HG03196 (cell line): ENCODE results near the gene ZNF468.
"Not testable (repeated sequence)": the region's sequence is repeated elsewhere in the genome, so short reads cannot be mapped to it uniquely, and the experiment has no call there.

Experiments used
- ATAC-seq: cut with Tn5 transposase; IDR thresholded peaks from one replicate; pipeline ENCODE4 v1.9.1; 2021; ENCODE audit not compliant: unreplicated experiment

ZNF468 gene

DNA sequence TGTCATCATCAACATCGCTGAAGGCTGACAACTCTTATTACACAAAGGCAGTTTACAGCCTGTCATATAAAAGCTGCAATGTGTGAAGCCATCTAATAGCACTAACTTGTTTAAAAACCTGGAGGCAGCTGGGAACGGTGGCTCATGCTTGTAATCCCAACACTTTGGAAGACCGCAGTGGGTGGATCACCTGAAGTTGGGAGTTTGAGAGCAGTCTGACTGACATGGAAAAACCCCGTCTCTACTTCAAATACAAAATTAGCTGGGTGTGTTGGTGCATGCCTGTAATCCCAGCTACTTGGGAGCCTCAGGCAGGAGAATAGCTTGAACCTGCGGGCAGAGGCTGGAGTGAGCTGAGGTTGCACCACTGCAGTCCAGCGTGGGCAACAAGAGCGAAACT, 27.6 kb downstream of the ZNF468 start:
- ATAC-seq = not testable (repeated sequence)

DNA sequence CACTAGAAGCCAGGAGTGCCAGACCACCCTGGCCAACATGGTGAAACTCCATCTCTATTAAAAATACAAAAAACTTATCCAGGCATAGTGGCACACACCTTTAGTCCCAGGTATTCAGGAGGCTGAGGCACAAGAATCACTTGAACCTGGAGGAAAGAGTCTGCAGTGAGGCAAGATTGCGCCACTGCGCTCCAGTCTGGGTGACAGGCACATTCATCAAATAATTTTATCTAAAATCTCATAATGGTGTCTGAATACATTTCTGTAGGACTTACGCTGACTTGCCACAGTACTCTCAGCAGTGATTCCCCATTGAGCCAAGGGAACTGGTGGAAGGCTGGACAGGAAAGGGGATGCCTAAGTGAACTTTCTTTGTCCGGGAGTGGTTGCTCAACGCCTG, 31.7 kb downstream of the ZNF468 start:
- ATAC-seq = no peak

DNA sequence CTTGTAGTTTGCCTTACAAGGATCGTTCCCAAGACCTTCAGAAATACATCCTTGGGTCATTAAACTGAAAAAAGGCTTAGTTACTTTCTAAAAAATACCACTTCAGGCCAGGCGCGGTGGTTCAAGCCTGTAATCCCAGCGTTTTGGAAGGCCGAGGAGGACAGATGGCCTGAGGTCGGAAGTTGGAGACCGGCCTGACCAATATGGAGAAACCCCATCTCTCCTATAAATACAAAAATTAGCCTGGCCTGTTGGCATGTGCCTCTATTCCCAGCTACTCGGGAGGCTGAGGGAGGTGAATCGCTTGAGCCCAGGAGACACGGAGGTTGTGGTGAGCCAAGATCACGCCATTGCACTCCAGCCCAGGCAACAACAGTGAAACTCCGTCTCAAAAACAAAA, 33.7 kb downstream of the ZNF468 start:
- no peak for ATAC-seq

DNA sequence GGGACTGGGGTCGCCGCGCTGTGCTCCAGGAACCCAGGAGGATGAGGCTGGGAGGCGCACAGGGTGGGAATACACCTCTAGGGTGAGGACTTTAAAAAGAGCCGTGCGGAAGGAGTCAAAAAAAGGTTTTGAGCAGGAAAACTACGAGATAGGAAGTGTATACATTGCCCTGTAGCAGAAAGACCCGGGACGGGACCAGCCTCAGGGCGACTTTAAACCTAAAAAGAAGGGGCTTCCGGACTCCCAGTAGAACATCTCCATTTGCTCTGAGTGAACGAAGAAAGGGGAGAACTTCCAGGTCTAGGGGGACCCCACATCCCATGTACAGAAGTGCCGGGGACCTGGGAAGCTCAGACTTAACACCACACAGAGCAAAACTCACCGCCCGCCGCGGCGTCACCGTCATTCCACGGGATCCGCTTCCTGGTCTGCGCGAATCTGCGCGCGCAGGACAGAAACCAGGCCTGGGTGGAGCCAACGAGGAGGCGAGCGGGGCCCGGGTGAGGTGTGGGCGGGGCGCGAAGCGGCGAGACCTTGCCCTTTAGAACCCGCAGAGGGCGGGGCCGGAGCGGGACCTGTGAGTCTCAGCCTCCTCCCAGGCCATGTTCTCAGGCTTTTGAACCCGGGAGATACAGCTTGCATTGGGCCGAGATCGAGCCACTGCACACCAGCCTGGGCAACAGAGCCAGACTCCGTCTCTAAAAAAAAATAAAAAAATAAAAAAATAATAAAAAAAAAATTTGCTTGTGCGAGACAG, 36.0 kb downstream of the ZNF468 start, which contains the start of gene ZNF28:
ZNF28 (minus strand) TSS at position 430 of the 757 bp plus-strand sequence. CDS start 3,675 bp downstream, outside the sequence.
- peak; percentile 95 for ATAC-seq

DNA sequence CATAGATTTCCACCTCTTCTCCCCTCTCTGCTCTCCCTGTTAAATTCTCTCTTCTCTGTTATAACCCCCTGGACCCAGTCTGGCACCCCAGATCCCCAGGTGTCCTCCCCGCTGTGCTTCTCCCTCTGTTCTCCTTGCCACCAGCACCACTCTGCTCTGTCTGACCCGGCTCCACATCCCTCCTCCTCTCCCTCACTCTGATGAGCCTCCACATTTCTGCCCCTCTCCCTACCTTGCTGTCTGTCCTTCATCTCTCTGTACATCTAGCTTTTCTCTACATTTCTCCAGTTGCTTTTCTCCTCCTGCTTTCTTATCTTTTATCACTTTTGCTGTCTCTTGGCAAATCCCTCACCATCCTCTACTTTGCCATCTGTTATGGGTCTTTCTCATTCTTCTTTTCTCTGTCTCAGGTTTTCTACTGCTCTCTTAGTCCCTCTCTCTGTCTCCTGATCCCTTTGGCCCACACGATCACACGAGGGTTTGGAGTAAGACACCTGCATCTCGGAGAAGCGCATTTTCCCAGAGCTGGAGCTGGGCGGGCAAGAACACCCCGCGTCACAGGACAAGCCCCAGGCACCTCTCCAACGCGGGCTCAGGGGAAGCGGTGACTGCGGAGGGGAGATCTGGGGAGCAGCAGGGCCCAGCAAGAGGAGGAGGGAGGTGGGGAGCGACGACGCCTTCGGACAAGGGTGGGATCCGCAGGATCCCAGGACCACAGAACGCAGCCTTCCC, 36.8 kb downstream of the ZNF468 start:
- ATAC-seq = peak; percentile 22

DNA sequence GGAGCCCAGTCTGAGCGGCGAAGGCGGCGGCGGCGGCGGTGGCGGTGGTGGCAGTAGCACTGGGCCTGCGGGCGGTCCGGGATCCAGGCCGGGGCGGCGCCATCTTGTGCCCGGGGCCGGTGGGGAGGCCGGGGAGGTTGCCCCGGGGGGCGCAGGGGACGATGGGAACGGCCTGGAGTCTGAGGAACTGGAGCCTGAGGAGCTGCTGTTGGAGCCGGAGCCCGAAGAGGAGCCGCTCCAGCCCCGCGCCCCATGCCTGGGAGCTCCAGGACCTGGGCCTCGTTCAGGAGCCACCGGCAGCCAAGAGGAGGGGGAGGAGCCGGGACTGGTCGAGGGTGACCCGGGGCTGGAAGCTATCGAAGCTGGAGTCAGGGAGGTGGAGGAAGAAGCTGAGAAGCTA, 47.6 kb downstream of the ZNF468 start:
- ATAC-seq = no peak

DNA sequence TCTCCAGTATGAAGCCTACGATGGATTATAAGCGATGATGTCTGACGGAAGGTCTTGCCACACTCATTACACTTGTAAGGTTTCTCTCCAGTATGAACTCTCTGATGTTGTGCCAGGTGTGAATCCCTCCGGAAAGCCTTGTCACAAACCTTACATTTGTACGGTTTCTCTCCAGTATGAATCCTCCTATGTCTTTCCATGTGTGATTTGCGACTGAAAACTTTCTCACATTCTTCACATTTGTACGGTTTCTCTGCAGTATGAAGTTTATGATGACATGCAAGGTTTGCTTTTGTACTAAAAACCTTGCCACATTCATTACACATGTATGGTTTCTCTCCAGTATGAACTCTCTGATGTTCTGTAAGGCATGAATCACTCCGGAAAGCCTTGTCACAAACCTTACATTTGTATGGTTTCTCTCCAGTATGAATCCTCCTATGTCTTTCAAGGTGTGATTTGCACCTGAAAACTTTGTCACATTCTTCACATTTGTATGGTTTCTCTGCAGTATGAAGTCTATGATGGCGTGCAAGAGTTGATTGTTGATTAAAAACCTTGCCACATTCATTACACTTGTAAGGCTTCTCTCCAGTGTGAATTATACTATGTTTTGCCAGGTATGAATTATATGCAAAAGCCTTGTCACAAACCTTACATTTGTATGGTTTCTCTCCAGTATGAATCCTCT, 57.3 kb downstream of the ZNF468 start:
- ATAC-seq = not testable (repeated sequence)

DNA sequence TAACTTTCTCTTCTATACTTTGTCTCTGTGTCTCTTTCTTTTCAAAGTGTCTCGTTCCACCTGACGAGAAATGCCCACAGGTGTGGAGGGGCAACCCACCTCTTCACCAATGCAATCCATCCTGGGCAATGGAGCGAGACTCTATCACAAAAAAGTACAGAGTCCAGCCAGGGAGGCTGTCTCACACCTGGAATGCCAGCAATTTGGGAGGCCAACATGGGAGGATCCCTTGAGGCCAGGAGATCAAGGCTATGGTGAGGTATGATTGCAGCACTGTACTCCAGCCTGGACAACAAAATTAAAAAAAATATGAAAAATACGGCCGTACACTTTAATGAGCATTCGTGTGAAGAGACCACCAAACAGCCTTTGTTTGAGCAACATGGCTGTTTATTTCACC, 68.0 kb downstream of the ZNF468 start:
- no peak for ATAC-seq
